Fibroblast of skin of right quadriceps (primary cell): ENCODE results near the gene IZUMO1.

Experiments
- DNase-seq: peaks from one replicate; pipeline ENCODE4 v3.0.0-alpha.2; 2013

Gene IZUMO1

GRCh38 chr19:48756686-48757085 is 10.0 kb upstream of the IZUMO1 start:
- no peak for DNase-seq

- no peak for DNase-seq
Measured at GRCh38 chr19:48756212-48756611, 9.5 kb upstream of the IZUMO1 start.

GRCh38 chr19:48755787-48756186 is 9.1 kb upstream of the IZUMO1 start:
- no peak for DNase-seq

- DNase-seq, result peak; percentile 12
Measured at GRCh38 chr19:48755084-48755641, 8.5 kb upstream of the IZUMO1 start, which contains the start of gene FGF21. Gene FGF21 (plus strand): TSS chr19:48755524. CDS start chr19:48756237, 713 bp downstream.

GRCh38 chr19:48752496-48753365 is 6.0 kb upstream of the IZUMO1 start, which contains the start of gene FUT1:
Gene FUT1 (minus strand): TSS chr19:48752641. CDS start chr19:48751281, 1,360 bp downstream.
- DNase-seq, result no peak

GRCh38 chr19:48751845-48752495 is 5.3 kb upstream of the IZUMO1 start:
- DNase-seq, result no peak

GRCh38 chr19:48750771-48751504 is 4.2 kb upstream of the IZUMO1 start:
- no peak for DNase-seq

- DNase-seq, result no peak
Measured at GRCh38 chr19:48750351-48750750, 3.6 kb upstream of the IZUMO1 start.

GRCh38 chr19:48749571-48750198 is 3.0 kb upstream of the IZUMO1 start:
- DNase-seq, result no peak

GRCh38 chr19:48746110-48746509 is 599 bp downstream of the IZUMO1 start:
- no peak for DNase-seq

GRCh38 chr19:48745208-48745995 is 1.3 kb downstream of the IZUMO1 start:
- DNase-seq, result peak; percentile 53

- no peak for DNase-seq
Measured at GRCh38 chr19:48742096-48742495, 4.6 kb downstream of the IZUMO1 start.

GRCh38 chr19:48741129-48741999 is 5.3 kb downstream of the IZUMO1 start:
- DNase-seq, result no peak

- no peak for DNase-seq
Measured at GRCh38 chr19:48740164-48740972, 6.3 kb downstream of the IZUMO1 start, which contains the start of gene RASIP1. Gene RASIP1 (minus strand): TSS chr19:48740610. CDS start chr19:48740282, 328 bp downstream.

GRCh38 chr19:48739404-48740163 is 7.1 kb downstream of the IZUMO1 start:
- DNase-seq, result no peak

- DNase-seq, result peak; percentile 79
Measured at GRCh38 chr19:48738557-48739403, 7.9 kb downstream of the IZUMO1 start.

GRCh38 chr19:48737360-48737998 is 9.2 kb downstream of the IZUMO1 start:
- no peak for DNase-seq
